Measurements from ENCODE around the gene HYAL2.
"Not testable (repeated sequence)": the region's sequence is repeated elsewhere in the genome, so short reads cannot be mapped to it uniquely, and the experiment has no call there.

Gene HYAL2

GRCh38 chr3:50288387-50289007 lies 34.0 kb downstream of the HYAL2 start:
- DNase-seq: no peak

- no peak for DNase-seq
These were observed 35.3 kb downstream of the HYAL2 start for GRCh38 chr3:50287262-50287661.

GRCh38 chr3:50286322-50287227 lies 36.0 kb downstream of the HYAL2 start:
- no peak for DNase-seq

- DNase-seq: not testable (repeated sequence)
These were observed 38.4 kb downstream of the HYAL2 start for GRCh38 chr3:50284121-50284520.

DNA sequence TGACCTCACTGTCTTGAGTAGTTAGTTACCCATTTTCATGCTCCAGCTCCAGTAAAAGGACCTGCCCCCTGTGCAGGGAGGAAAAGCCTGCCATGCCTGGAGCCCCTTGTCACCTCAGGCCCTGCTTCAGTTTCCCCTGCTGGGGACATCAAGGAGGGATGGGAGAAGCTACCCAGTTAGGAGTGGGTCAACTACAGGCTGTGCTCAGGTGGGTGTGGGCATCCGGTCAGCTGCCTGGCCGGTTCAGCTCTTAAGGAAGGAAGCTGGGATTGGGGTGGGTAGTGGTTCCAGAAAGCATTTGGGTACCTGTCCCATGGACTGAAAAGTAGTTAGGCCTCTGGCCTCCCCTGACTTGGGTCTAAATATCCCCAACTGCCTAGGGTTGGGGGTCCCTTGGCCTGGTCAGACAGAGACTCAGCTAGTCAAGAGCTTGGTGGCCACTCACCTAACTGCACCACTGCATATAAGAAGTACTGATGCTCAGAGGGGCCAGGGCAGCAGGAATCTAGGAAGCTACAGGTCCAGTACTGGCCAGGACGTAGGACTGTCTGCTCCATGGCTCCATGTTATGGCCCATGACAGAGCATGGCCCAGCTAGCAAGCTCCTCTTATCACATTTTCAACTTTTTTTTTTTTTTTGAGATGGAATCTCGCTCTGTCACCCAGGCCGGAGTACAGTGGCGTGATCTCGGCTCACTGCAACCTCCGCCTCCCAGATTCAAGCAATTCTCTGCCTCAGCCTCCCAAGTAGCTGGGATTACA lies 43.1 kb downstream of the HYAL2 start:
- DNase-seq: no peak

GRCh38 chr3:50278880-50279224 lies 43.7 kb downstream of the HYAL2 start, which contains the start of gene LSMEM2:
LSMEM2 (plus strand) TSS chr3:50279087; CDS start chr3:50279114, 27 bp downstream.
- DNase-seq: no peak

DNA sequence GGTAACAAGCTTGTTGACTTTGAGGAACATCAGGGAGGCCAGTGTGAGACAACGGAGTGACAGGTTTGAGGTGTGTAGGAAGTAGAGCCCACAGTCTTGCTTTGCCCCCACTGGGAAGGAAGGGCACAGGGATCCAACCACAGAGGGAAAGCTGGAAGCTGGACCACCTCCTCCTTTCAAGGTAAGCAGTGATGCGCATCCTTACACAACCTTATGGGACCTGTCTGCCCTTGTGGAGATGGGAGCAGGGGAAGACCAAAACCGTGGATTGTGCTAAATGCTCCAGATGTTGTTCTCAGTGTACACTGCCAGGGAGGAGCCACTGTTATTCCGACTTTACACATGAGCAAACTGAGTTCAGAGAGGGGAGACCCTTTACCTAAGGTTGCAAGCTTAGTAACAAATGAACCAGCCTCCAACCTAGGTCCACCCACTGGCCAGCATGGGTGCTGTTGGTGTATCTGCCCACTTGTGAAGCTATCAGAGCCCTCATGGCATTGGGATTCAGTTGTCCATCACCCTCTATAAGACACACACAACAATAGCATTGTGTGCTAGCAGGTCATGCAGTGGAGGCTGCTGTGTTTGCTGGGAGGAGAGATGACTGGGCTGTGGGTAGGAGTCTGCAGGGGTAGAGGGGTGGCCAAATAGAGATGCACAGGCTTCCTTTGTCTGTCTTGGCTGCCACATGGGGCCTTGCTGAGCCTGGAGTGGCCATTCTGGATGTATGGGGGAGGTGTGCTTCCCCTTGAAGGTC lies 44.2 kb downstream of the HYAL2 start:
- no peak for DNase-seq

DNA sequence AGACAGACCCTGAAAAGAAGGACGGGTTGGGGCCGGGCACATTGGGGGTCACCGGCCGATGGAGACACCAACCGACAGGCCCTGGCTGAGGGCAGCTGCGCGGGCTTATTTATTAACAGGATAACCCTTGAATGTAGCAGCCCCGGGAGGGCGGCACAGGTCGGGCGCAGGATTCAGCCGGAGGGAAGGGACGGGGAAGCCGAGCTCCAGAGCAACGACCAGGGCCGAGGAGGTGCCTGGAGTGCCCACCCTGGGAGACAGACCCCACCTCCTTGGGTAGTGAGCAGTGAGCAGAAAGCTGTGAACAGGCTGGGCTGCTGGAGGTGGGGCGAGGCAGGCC lies 45.8 kb downstream of the HYAL2 start:
- DNase-seq: no peak

GRCh38 chr3:50275996-50276761 lies 46.4 kb downstream of the HYAL2 start:
- DNase-seq: no peak

- no peak for DNase-seq
These were observed 47.2 kb downstream of the HYAL2 start for GRCh38 chr3:50275141-50275995.

DNA sequence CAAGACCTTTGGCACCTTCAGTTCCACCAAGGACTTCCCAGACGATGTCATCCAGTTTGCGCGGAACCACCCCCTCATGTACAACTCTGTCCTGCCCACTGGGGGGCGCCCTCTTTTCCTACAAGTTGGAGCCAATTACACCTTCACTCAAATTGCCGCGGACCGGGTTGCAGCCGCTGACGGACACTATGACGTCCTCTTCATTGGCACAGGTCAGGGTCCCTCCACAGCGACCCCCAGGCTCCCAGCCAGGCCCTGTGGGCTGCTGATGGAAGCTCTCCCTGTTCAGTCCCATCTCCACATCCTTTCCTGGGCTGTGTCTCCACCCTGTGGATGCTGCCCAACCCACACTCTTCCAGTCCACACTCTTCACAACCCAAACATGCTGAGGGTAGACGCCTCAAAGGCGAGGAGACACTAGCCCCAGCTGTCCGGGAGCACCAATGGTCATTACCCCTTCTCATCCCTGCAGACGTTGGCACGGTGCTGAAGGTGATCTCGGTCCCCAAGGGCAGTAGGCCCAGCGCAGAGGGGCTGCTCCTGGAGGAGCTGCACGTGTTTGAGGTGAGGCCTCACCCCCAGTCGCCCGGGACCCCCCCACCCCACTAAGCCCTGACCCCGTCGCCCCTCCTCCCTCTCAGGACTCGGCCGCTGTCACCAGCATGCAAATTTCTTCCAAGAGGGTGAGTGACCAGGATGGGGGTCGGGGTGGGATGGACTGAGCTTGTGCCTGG lies 48.0 kb downstream of the HYAL2 start:
- DNase-seq: peak in 1 of 2 experiments; percentile 42

DNA sequence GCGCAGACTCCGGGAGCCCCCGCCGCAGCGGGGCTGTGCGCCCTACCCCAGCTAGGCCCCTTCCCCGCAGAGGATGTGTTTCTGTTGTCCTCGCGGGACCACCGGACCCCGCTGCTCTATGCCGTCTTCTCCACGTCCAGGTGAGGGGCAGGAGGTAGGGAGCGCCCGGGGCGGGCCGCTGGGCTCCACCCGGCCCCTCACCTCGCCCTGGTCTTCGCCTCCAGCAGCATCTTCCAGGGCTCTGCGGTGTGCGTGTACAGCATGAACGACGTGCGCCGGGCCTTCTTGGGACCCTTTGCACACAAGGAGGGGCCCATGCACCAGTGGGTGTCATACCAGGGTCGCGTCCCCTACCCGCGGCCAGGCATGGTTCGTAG lies 48.9 kb downstream of the HYAL2 start:
- DNase-seq: no peak

- peak in 1 of 2 experiments; percentile 74 for DNase-seq
These were observed 49.4 kb downstream of the HYAL2 start for GRCh38 chr3:50272911-50273688.

- DNase-seq: not testable (repeated sequence)
These were observed 50.0 kb downstream of the HYAL2 start for GRCh38 chr3:50272538-50272910.

GRCh38 chr3:50271314-50271936 lies 51.1 kb downstream of the HYAL2 start:
- DNase-seq: no peak

DNA sequence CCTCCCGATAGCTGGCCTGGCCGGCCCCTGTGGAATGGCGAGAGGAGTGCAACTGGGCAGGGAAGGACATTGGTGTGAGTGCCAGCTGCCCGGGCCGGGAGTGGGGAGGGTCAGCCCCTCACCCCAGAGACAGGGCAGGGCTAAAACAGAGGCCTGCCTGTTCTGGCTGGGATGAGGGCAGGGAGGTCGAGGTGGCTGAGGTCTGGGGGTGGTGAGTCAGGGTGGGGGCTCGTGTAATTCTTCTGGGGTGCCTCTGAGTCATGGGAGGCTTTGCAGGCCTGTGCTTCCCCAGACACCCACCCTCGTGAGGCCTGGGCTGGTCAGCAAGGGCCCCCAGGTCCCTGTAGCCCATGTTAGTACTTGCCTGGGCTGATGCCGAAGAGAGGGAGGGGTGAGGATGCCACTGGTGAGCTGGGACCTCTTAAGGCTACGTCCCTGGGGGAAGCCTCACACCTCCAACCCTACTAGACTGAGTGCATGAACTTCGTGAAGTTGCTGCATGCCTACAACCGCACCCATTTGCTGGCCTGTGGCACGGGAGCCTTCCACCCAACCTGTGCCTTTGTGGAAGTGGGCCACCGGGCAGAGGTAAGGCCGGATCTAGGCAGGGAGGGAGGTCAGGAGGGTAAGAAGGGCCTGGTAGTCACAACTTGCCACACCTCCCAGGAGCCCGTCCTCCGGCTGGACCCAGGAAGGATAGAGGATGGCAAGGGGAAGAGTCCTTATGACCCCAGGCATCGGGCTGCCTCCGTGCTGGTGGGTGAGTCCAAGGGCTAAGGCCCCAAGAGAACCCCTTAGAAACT lies 51.9 kb downstream of the HYAL2 start:
- no peak for DNase-seq

GRCh38 chr3:50269977-50270413 lies 52.5 kb downstream of the HYAL2 start:
- no peak for DNase-seq

DNA sequence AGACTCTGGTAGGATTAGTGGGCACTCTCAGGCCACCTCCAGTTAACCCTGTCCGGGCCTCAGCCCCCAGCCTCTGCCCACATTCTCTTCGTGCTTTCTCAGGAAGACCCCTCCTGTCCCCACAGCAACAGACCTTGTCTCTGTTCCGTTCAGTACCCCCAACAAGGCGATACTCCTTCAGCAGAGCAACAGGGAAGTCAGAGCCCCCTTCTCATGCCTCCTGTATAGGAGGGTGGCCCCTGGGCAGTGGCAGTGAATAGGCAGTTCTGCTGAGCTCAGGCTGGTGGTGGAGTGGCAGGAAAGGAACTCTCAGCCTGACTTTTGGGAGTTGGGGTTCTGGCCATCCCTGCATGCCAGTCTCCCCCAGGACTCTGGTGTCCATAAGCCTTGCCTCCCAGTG lies 53.1 kb downstream of the HYAL2 start:
- no peak for DNase-seq
